Measurements from ENCODE around the gene APEH.

GRCh38 chr3:49626796-49627195, 47.4 kb upstream of the APEH start:
- no peak for TF ChIP-seq KDM5B (CRISPR knock-in tag; IDR thresholded peaks at IDR 0.05; ENCODE audit: borderline replicate concordance)
- no peak for TF ChIP-seq KMT2B (CRISPR knock-in tag; IDR thresholded peaks at IDR 0.05)
- TF ChIP-seq POLR2A (IDR thresholded peaks at IDR 0.05; ENCODE audit: insufficient read depth in 1 of 2, low read depth in 2 of 2, low read length in 2 of 2), result no peak
- TF ChIP-seq GMEB1 (CRISPR knock-in tag; IDR thresholded peaks at IDR 0.05; ENCODE audit: borderline replicate concordance), result no peak
- TF ChIP-seq TBP (CRISPR knock-in tag; IDR thresholded peaks at IDR 0.05), result no peak
- TF ChIP-seq ATF3 (CRISPR knock-in tag; IDR thresholded peaks at IDR 0.05), result no peak
- TF ChIP-seq CREM (IDR thresholded peaks at IDR 0.05), result no peak
- no peak for TF ChIP-seq CREM (CRISPR knock-in tag; IDR thresholded peaks at IDR 0.05)
- no peak for TF ChIP-seq ZMYM2 (CRISPR knock-in tag; IDR thresholded peaks at IDR 0.05)
- TF ChIP-seq MAFF (IDR thresholded peaks at IDR 0.05; ENCODE audit: low read depth, low read length), result no peak
